Stimulated activated CD4-positive, alpha-beta T cell treated with anti-CD3 and anti-CD28 coated beads, TNF-alpha, amount 100 ng/mL, for 48 hours (primary cell): Measurements from ENCODE around the gene LPAR5.
A peak's percentile ranks its signal among the peaks of the same experiment; 100 is the strongest.

ENCODE experiments used
- DNase-seq, 3 donors: peaks; one replicate each; pipeline ENCODE4 v3.0.0-alpha.2; 2020; ENCODE audit warnings: low read depth in 3 of 3

LPAR5 gene

DNA sequence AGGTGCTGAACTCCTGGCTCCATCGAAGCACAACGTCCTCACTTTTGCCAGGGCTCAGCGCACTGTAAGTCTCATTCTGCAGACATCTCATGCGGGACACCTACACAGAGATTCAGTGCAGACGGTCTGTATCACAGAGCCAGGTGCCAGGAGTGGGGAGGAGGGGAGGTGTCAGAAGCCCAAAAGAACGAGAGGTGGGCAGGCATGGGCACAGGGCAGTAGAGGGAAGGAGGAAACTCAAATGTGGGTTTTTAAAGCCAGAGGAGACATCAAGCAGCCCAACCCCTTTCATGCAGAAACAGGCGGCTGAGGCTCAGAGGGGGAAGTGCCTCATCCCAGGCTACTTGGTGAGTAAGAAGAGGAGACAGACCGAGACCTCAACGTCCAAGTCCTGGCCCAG lies 2.5 kb upstream of the LPAR5 start:
- no peak for DNase-seq

DNA sequence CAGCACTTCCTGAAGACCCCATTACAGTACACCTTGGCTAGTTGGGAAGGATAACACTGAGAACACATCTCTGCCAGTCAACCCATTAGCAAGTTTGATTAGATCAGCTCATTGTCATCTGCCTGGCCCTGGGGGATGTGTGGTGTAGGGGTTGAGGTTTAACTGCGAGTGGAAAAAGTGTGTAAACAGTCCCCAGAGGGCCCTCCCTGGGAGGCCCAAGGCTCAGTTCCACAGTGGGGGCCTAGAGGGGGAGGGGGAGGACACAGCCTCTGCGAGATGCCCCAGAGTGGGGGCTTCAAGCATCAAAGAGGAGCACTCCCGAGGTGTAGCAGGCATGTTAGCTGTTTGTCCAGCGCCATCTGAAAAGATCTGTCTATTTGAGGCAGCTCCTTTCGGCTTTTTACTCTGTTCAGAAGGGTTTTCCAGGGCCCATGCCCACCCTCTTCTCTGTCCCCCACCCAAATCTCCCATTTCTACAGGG lies 344 bp downstream of the LPAR5 start:
- peak in 1 of 3 donors; percentile 49 for DNase-seq

DNA sequence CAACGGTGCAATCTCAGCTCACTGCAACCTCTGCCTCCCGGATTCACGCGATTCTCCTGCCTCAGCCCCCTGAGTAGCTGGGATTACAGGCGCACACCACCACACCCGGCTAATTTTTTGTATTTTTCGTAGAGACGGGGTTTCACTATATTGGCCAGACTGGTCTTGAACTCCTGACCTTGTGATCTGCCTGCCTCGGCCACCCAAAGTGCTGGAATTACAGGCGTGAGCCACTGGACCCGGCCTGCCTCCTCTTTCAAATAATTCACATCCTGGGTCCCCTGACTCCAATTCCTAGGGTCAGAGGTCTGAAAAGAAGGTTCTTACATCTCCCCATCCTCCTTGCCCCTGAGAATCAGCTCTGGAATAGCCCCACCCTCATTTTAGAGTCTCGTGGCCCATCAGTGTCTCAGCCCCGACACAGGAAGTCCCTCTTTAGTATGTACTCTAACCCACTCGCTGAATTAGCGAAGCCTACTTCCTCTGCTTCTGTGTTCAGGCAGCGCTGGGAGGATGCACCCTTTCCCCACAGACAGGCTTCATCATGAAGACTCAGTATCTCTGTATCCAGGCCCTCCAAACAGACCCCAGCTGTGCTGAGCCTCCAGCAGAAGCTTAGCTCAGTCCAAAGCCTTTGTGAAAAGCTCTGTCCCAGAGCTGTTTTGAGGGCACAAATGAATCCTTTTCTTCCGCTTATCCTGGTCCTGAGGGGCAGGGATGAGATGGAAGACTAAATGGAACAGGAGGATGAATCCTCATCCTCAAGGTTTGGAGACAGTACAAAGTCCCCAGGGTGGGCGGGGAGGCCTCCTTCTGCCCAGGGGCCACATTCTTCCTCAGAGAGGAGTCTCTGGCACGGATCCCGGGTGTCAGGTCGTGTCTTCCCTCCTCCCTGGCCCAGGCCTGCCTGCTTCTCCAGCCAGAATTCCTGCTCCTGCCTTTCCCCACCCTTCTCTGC lies 3.5 kb downstream of the LPAR5 start:
- DNase-seq = no peak

DNA sequence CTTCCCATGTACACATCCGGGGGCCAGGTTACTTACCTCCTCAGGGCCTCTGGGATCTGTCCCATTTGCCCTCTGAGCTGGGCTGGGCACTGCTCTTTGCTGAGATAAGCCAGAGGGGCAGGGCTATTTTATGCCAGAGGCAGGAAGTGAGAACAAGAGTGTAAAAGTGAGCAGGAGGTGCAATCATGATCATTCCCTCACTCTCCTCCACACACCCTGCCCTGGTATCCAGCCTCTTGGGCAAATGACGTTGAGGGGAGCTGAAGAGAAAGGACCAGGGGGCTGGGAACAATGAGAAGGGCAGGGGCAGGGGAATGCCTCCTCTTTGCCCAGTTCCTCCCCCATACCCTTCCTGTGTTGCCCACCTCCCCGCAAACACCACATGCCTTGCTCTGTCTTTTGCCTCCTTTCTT lies 4.2 kb downstream of the LPAR5 start:
- DNase-seq = no peak

DNA sequence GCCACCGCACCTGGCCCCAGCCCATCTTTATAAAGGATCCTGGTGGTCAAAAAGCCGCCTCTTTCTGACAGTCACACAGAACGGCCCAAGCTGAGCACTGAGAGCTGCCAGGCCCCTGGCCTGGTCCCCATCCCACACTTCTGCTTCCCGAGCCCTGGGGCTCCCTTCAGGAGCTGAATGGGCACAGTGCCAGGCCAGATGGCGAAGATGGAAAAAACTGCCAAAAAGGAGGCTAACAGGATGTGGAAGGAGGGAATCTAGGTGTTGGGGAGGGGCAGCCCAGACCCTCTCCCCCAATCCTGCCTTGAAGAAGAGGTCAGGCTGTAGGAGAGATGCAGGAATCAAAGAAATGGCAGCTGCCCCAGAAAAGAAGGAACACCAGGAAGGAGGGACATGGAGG lies 5.0 kb downstream of the LPAR5 start:
- DNase-seq = no peak

DNA sequence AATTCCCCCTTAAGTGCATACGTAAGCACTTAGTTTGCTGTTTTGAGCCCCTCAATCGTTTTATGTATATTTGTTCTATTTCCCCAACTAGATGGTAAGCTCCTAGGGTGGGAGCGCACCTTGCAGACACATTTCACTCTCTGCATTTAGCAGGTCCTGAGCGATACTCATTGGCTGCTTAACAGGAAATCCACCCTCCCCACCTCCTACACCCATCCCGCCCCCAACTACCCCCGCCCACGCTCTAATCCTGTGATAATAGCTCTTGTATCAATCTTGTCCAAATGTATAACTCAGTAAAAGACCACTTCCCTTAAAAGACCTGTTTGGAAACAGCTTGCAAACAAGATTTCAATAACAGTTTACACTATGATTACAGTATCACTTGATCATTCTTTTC lies 8.1 kb downstream of the LPAR5 start:
- no peak for DNase-seq

DNA sequence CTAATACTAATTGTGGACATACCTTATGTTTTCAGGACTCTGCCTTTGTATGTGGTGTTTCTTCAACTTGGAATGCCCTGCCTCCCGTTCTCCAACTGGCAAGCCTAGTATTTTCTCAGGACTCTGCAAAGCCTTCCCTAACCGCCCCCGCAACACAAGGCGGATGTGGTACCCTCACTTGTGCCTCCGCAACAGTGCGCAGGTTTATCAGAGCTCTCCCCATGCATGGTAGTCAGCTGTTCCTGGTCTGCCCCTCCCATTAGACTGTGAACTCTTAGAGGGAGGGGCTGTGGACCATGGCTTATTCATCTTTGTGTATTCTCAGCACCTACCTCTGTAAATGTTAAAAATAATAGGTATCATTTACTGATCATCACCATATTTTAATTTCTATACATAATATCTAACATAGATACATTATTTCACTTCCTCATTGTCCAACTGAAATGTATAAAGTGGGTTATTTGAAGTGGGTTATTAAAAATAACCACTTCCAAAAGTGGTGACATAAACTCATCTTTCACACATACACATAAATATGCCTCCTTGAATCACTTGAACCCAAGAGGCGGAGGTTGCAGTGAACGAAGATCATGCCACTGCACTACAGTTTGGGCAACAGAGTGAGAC lies 9.0 kb downstream of the LPAR5 start:
- no peak for DNase-seq

DNA sequence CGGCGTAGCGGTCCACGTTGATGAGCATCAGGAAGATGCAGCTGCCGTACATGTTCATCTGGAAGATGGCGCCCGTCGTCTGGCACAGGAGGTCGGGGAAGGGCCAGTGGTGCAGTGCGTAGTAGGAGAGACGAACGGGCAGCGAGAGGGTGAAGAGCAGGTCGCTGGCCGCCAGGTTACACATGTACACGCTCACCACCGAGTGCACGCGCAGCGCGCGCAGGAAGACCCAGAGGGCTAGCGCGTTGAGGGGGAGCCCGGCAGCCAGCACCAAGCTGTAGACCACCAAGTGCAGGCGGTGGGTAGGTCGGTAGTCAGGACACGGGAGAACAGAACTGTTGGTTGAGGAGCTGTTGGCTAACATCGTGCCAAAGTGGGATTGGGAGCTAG lies 14.9 kb downstream of the LPAR5 start:
- DNase-seq = no peak

DNA sequence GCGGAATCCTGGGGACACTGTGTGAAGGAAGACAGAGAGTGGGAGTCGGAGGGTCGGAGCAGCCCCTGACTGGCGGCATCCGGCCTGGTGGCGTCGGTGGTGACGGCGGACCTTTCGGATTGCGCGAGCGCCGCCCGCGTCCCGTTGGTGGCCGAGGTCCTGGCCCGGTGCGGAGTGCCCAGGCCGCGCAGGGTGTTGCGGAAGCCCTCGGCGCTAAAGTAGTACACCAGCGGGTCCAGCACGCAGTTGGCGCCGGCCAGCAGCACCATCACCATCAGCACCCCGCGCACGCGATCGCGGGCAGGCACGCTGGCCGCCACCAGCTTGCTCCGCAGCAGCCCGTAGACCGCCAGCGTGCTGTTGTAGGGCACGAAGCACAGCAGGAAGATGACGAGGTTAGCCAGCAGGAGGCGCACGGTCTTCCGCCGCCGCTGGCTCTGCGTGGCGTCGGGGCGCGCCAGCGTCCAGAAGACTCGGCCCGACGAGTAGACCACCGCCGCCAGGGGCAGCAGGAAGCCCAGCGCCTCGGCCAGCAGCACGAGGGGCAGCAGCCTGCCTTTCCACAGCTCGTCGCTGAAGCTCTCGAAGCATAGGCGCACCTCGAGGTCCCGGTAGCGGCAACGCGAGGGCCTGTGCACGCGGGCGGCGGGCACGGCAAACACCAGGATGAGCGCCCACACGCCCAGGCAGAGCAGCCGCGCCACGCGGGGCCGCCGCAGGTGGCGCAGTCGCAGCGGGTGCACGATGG lies 15.4 kb downstream of the LPAR5 start:
- DNase-seq = no peak

DNA sequence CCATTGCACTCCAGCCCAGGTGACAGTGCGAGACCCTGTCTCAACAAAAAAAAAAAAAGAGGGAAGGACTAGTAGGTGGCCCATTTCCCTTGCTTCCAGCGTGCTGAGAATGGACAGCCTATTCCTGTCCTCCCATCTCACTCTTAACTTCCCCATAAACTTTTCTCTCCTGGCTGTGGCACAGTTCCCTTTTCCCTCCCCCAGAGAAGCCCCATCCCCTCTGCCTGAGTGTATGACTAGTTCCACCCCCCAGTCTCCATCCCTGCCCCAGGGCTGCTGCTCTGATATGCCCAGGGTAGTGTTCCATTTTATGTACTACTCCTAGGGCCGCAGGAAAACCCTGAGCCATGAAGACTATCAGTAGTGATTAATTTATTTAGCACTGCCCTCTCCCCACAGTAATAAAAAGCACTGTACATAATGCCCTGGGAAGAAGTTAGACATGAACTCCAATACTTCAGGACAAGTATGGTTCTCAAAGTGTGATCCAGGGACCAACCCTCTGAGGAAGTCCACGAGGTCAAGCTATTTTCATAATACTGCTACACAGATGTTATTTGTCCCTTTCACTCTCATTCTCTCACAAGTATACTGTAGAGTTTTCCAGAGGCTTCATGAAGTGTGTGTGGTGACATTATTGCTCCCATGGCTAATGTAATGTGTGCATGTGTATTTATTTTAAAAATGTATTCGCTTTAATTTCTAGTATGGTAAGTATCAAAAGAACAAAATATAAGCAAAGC lies 17.1 kb downstream of the LPAR5 start:
- no peak for DNase-seq

DNA sequence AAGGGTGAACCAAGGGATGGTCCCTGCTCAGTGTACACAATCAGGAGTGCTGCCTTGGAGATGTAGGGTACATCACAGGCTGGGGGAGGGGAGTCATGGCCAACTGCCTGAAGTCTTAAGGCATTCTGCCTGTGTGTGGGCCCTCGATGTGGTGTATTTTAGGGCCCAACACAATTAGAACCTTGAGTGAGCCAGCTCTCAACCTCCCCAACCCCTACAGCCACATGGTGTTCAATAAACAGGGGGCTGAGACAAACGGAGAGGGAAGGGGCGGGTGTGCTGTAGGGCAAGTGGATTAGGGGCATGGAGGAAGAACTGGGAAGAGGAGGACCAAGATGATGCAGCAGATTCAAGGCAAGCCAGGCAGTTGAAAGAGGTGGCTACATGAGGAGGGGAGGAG lies 20.0 kb downstream of the LPAR5 start:
- DNase-seq = no peak

DNA sequence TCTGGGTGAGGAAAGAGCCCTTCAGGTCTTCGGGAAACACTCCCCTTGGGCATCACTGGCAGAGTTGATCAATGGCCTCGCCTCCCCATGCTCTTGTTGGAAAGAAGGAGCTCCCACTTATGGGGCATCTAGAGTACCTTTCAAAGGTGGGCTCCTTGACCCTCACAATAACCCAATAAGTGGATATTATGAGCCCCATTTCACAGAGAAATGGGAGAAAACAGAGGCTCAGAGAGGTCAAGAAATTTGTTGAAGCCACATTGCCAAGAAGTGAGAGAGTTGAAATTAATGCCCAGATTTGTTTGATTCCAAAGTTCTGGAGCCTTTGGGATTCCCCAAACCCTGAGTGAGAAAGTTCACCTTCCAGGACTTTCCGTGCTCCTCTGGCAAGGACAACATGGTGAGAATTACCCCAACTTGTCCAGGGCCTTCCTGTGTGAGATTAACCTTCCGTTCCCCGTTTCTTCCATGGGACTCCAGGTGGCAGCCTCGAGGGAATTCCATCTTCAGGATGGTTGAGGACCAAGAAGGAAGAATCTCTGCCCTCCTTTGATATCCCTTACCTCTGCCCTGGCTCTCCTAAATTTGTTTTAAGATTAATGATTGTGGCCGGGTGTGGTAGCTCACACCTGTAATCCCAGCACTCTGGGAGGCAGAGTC lies 21.1 kb downstream of the LPAR5 start:
- DNase-seq = no peak

DNA sequence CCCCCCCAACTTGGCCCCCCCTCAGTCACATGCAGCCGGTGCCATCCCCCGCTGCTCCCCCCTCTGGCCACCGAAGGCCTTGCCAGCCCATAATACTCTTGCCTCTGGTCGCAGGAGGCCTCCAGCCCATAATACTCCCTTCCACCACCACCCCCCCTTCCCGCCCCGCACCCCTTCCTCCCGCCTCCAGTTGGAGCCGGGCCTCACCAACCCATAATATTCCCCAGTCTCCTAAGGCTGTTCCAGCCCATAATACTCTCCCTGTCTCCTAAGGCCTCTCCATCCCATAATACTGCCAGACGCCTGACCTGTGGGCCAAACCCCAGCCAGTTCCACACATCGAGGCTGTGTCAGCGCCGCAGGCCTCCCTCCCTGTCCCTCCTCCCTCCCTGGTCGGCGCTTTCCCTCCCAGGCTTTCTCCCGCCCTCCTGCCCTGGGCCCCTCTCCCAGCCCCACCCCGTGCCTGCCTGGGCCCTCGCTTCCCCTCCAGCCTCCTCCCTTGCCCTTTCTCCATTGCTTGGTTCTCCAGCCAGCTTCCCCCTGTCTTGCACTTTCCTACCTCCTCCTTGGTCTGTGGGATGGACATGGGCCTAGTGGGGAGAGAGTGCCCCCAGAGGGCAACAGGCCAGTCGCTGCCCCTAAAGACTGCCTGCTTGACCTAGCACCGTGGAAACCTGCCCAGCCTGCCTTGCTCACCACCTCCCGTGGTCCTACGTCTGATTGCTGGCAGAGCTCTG lies 21.8 kb downstream of the LPAR5 start:
- DNase-seq = no peak

DNA sequence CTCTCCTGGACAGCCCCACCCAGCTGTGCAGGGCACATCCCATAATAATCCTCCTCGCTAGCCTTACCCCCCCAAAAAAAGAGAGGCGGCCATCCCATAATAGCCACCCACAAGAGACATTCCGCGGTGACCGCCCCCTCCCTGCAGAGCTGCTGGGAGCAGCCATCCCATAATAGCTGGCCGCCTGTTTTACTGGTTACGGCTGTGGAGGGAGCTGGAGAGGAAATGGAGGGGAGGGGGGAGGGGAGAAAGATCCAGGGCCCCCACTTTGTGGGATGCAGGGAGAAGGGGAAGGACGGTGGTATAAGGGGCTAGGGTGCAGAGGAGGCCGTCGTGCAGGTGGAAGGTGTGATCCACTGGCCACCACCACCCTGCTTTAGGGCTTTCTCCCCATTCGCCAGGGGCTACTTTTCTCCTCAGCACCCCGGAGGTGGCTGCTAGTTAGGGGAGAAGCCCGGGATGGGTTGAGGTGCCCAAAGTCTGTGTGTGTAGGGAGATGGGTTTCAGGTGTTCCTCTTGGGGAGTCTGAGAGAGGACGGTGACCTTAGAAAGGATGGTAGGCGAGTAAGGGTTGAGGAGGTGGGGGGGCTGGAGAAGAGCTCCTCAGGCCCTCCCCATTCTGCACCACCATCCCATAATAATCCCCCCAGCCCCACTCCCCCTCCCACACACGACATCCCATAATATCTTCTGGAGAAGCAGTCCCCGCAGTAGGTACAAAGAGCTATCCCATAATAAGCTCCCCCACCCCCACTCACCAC lies 22.6 kb downstream of the LPAR5 start:
- DNase-seq = no peak

DNA sequence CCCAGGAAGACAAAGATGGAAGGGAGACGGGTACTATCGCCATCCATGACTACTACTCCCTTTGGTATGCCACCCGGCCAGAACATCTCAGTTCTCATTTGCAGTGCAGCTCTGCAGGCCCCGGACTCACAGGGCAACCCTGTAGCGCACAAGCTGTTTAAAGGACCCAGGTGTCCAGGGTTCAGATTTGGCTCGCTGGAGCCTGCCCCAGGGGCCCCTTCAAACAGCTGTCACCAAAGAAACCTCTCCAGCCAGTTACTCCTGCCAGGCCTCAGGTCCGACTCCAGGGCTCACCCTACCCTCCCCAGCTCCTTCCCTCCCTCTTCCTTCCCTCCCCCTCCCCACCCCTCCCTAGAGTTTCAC lies 23.1 kb downstream of the LPAR5 start:
- DNase-seq = no peak

DNA sequence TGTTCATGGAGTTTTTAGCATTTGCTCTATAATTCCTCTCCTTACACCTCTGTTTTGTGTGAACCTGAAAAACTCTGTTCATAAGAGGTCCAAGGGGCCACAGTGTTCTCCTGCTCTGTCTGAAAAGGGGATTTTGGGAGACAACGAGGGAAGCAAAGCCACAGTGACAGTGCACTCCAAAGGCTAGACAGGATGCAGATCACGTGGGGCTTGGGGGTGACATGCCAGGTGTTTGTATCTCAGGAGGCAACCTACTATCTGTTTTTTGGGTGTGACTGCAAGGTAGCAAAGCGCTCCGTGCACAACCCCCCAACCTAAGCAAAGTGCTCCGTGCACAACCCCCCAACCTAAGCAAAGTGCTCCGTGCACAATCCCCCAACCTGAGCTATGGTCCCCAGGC lies 23.5 kb downstream of the LPAR5 start:
- DNase-seq = no peak

DNA sequence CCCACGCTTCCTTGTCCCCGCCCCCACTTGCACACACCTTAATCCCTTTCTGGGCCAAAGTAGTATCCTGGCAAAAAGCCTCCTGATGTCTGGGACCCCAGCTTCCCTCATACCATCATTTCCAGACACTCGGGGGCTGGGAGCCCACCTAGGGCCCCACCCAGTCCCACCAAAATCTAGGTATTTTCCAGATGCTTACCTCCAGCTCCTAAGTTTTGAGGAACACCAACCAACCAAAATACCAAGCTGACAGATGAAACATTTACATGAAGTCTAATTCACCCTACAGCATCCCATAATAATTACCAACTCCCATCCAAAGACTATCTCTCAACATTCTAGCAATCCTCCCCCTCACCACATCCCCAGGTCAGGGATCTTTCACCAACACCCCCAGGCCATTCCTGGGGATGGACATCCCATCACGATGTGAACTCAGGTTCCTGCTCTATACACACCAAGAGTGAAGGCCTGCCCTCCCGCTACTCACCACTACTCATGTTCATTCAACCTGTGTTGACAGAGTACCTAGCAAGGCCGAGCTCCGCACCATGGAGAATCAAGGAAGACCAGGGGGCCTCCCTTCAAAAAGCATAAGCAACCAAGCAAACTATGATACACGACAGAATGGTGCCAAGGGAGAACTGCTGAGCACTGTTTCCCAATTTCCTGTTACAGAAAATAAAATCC lies 27.0 kb downstream of the LPAR5 start:
- no peak for DNase-seq

DNA sequence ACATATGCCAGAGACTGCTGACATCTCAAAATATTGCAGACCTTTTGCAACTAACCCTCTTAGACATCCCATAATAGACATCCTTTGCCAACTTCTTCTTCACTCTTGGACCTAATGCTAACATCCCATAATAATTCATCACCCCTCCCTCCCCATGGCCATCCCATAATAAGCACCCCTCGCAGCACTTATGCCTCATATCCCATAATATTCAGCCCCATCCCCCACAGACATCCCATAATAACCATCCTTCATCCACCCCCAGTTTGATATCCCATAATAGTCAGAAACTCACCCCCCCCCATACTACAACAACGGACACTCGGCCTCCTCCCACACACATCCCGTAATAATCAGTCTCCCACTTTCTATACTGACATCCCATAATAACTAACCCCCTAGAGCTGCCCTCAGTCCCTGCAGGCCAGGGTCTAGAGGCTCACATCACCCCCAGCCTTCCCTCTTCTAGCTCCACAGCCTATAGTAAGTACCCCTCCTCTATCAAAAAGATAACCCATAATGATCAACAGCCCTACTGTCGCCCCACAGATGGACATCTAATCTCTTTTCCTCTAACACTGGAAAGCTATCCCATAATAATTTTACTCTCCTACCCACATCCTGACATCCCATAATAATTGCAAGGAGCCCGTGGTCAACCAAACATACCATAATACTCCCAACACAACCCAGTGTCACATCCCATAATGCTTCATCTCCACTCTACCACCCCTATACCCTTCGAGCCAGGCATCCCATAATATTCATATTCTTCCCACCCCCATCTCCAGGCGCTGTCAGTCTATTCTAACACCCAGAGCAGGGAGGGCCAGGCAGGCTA lies 27.8 kb downstream of the LPAR5 start:
- DNase-seq = peak in 2 of 3 donors; percentile 52 to 67
